WTC11 (cell line): ENCODE results near the gene GPRIN3. TPM values are rescaled to one million over a fixed set of nuclear protein-coding genes. Genes with fewer than 3 reads are reported as not detected.
A peak's percentile ranks its signal among the peaks of the same experiment; 100 is the strongest.

ENCODE experiments used
- ATAC-seq: fragments of 200-7000 bp; cut with Tn5 transposase; 2 replicates; pipeline ENCODE4 v1.10.0; 2021; ENCODE audit warnings: mild to moderate bottlenecking, moderate library complexity
- CTCF ChIA-PET: fragments of 300-600 bp; sonication (Branson Sonifier 250); formaldehyde crosslinking; loops from one replicate; lab custom pipeline; 2021; ENCODE audit warnings: antibody characterized with exemption; lab: Charles Lee
- POLR2A ChIA-PET: fragments of 350-600 bp; sonication (Branson Sonifier 250); formaldehyde crosslinking; loops from one replicate; lab custom pipeline; 2021; ENCODE audit warnings: antibody characterized with exemption; lab: Charles Lee
- DNase-seq: peaks from one replicate; pipeline ENCODE4 v3.0.0; 2021; ENCODE audit warnings: low spot score
- H3K27ac Mint-ChIP-seq: 2 replicates; pipeline ENCODE4 v1.8.0; 2021; ENCODE audit warnings: mixed read lengths
- H3K27me3 Mint-ChIP-seq: 2 replicates; pipeline ENCODE4 v1.8.0; 2021; ENCODE audit warnings: low read depth, mild to moderate bottlenecking, moderate library complexity, mixed read lengths
- H3K36me3 Mint-ChIP-seq: 2 replicates; pipeline ENCODE4 v1.8.0; 2021; ENCODE audit warnings: mixed read lengths
- H3K4me1 Mint-ChIP-seq: 2 replicates; pipeline ENCODE4 v1.8.0; 2022; ENCODE audit warnings: mixed read lengths
- H3K4me3 Mint-ChIP-seq: 2 replicates; pipeline ENCODE4 v1.8.0; 2021; ENCODE audit warnings: mild to moderate bottlenecking, moderate library complexity, mixed read lengths
- H3K9me3 Mint-ChIP-seq: 2 replicates; pipeline ENCODE4 v1.8.0; 2021; ENCODE audit warnings: mixed read lengths
- EMX1 ChIP-seq: fragments of 250-450 bp; sonication (Bioruptor Pico); IDR thresholded peaks from 2 replicates; pipeline ENCODE4 v1.8.0; 2021; ENCODE audit warnings: mild to moderate bottlenecking
- ESRRA ChIP-seq: sonication (generic); formaldehyde crosslinking; IDR thresholded peaks from 2 replicates; pipeline ENCODE4 v1.8.1; 2022; ENCODE audit warnings: mild to moderate bottlenecking, missing genetic modification reagents, borderline replicate concordance
- ETV6 ChIP-seq: sonication (generic); formaldehyde crosslinking; IDR thresholded peaks from 2 replicates; pipeline ENCODE4 v1.8.1; 2022; ENCODE audit warnings: mild to moderate bottlenecking, missing genetic modification reagents
- GABPB1 ChIP-seq: sonication (generic); formaldehyde crosslinking; IDR thresholded peaks from 2 replicates; pipeline ENCODE4 v1.8.1; 2023; ENCODE audit warnings: mild to moderate bottlenecking, missing genetic modification reagents
- GRHL2 ChIP-seq: fragments of 250-450 bp; sonication (Bioruptor Pico); IDR thresholded peaks from 2 replicates; pipeline ENCODE4 v1.8.0; 2022; ENCODE audit warnings: mild to moderate bottlenecking, moderate library complexity; ENCODE audit not compliant: insufficient replicate concordance, severe bottlenecking
- GTF2I ChIP-seq: fragments of 250-450 bp; sonication (Bioruptor Pico); conservative IDR thresholded peaks from 2 replicates; pipeline ENCODE4 v1.4.0; 2021; ENCODE audit warnings: mild to moderate bottlenecking
- JUN ChIP-seq: sonication (generic); formaldehyde crosslinking; IDR thresholded peaks from 2 replicates; pipeline ENCODE4 v1.8.0; 2023; ENCODE audit warnings: mild to moderate bottlenecking, missing genetic modification reagents
- KAT7 ChIP-seq: sonication (generic); formaldehyde crosslinking; IDR thresholded peaks from 2 replicates; pipeline ENCODE4 v1.8.1; 2023; ENCODE audit warnings: missing genetic modification reagents, mild to moderate bottlenecking, borderline replicate concordance
- MXD4 ChIP-seq: fragments of 250-450 bp; sonication (Bioruptor Pico); IDR thresholded peaks from 2 replicates; pipeline ENCODE4 v1.8.0; 2021; ENCODE audit warnings: mild to moderate bottlenecking, moderate library complexity, borderline replicate concordance
- MYBL2 ChIP-seq: sonication (generic); formaldehyde crosslinking; IDR thresholded peaks from 2 replicates; pipeline ENCODE4 v1.8.1; 2023; ENCODE audit warnings: mild to moderate bottlenecking, moderate library complexity, missing genetic modification reagents
- NFE2L1 ChIP-seq: sonication (generic); formaldehyde crosslinking; IDR thresholded peaks from 2 replicates; pipeline ENCODE4 v1.8.1; 2023; ENCODE audit warnings: missing genetic modification reagents
- NFYB ChIP-seq: sonication (generic); formaldehyde crosslinking; conservative IDR thresholded peaks from 2 replicates; pipeline ENCODE4 v1.8.0; 2022; ENCODE audit warnings: low read depth, missing genetic modification reagents
- NR1H2 ChIP-seq: sonication (generic); formaldehyde crosslinking; IDR thresholded peaks from 2 replicates; pipeline ENCODE4 v1.9.0; 2021; ENCODE audit warnings: mild to moderate bottlenecking, moderate library complexity, missing genetic modification reagents
- OVOL2 ChIP-seq: fragments of 250-450 bp; sonication (Bioruptor Pico); IDR thresholded peaks from 2 replicates; pipeline ENCODE4 v1.9.0; 2021; ENCODE audit warnings: mild to moderate bottlenecking, borderline replicate concordance
- RELA ChIP-seq: sonication (generic); formaldehyde crosslinking; IDR thresholded peaks from 2 replicates; pipeline ENCODE4 v1.8.1; 2022; ENCODE audit warnings: missing genetic modification reagents, mild to moderate bottlenecking, borderline replicate concordance
- TP53 ChIP-seq: sonication (generic); formaldehyde crosslinking; IDR thresholded peaks from 2 replicates; pipeline ENCODE4 v1.8.1; 2023; ENCODE audit warnings: mild to moderate bottlenecking, missing genetic modification reagents
- ZNF232 ChIP-seq: sonication (generic); formaldehyde crosslinking; IDR thresholded peaks from 2 replicates; pipeline ENCODE4 v1.8.0; 2022; ENCODE audit warnings: mild to moderate bottlenecking, missing genetic modification reagents
- ZNF396 ChIP-seq: fragments of 250-450 bp; sonication (Bioruptor Pico); IDR thresholded peaks from 2 replicates; pipeline ENCODE4 v1.8.0; 2021; ENCODE audit warnings: mild to moderate bottlenecking, moderate library complexity, borderline replicate concordance
- ZNF671 ChIP-seq: fragments of 250-450 bp; sonication (Bioruptor Pico); IDR thresholded peaks from 2 replicates; pipeline ENCODE4 v1.8.0; 2021; ENCODE audit warnings: mild to moderate bottlenecking
- total RNA-seq: library from RNA; stranded (reverse); gene quantifications from 3 replicates; pipeline ENCODE4 v1.2.3, GENCODE V29; 2021
- TF ChIP-seq, protein P1 (sequence below): sonication (generic); formaldehyde crosslinking; IDR thresholded peaks from 2 replicates; pipeline ENCODE4 v1.8.1; 2023; ENCODE audit warnings: mild to moderate bottlenecking, missing genetic modification reagents
- TF ChIP-seq, protein P2 (sequence below): sonication (generic); formaldehyde crosslinking; IDR thresholded peaks from 2 replicates; pipeline ENCODE4 v1.8.0; 2022; ENCODE audit warnings: missing genetic modification reagents
- TF ChIP-seq, protein P3 (sequence below): fragments of 250-450 bp; sonication (Bioruptor Pico); conservative IDR thresholded peaks from 2 replicates; pipeline ENCODE4 v1.9.0; 2021; ENCODE audit warnings: mild to moderate bottlenecking
- TF ChIP-seq, protein P4 (sequence below): sonication (generic); formaldehyde crosslinking; IDR thresholded peaks from 2 replicates; pipeline ENCODE4 v1.8.1; 2022; ENCODE audit warnings: mild to moderate bottlenecking, missing genetic modification reagents, moderate library complexity, borderline replicate concordance
- TF ChIP-seq, protein P5 (sequence below): sonication (generic); formaldehyde crosslinking; IDR thresholded peaks from 2 replicates; pipeline ENCODE4 v1.8.1; 2023; ENCODE audit warnings: mild to moderate bottlenecking, moderate library complexity, missing genetic modification reagents

GPRIN3 gene
- total RNA-seq, 1 experiment from 2014 or later, result 2.0 TPM

DNA sequence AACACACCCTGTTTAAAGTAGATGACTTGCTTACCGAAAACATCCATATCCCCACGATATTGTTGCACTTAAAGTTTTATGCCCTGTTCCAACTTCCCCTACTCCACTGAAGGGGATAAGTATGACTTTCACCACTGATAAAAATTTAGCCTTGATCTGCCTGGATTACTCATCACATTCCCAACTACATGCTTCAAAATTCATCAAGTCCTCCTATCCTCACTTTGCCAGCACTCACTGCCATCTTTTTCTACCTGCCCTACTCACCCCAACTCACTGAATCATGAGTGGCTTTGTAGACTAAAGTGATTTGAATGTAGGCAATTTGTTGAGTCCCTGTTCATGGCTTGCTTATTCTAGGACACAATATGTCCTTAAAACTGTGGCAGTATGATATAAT lies 12.2 kb upstream of the GPRIN3 start:
- CTCF ChIA-PET, result no interaction called here
- H3K9me3 Mint-ChIP-seq, result no peaks in the 10 kb centered on the region
- H3K36me3 Mint-ChIP-seq, result no peaks in the 10 kb centered on the region
- no peak for TF ChIP-seq JUN (CRISPR knock-in tag)
- TF ChIP-seq KAT7 (CRISPR knock-in tag), result no peak
- no peak for ATAC-seq
- H3K4me1 Mint-ChIP-seq, result peaks cover 4% of the 10 kb centered on the region
- no peaks in the 10 kb centered on the region for H3K27me3 Mint-ChIP-seq
- no peak overlapping the region for H3K27ac Mint-ChIP-seq
- no peak for DNase-seq
- POLR2A ChIA-PET, result no interaction called here
- H3K4me3 Mint-ChIP-seq, result no peak overlapping the region

DNA sequence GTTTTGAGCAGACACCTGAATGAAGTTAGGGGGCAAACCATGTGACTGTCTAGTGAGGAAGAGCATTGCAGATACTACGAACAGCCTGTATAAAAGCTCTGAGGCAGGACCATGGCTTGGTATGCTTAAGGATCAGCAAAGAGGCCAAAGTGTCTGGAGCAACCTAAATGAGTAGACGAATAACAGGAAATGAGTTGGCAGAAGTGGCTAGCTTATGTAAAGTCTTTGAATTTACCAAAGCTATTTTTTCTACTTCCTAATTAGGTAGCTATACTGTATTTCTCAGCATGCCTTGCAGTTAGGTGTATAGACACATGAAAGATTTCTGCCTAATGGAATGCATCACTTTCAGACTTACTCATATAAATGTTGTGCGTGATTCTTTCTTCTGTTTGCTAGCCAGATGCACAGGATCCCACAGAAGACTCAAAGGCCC lies 9.3 kb upstream of the GPRIN3 start:
- Mint-ChIP-seq H3K9me3 (no peaks in the 10 kb centered on the region), H3K27me3 (no peaks in the 10 kb centered on the region), H3K36me3 (no peaks in the 10 kb centered on the region), H3K27ac (no peak overlapping the region), H3K4me1 (peaks cover 4% of the 10 kb centered on the region), H3K4me3 (no peak overlapping the region)
- CTCF ChIA-PET, result no interaction called here
- POLR2A ChIA-PET, result no interaction called here
- DNase-seq, result no peak
- peak; percentile 34 for ATAC-seq
- TF ChIP-seq MXD4 (CRISPR knock-in tag), result no peak
- TF ChIP-seq NFYB (CRISPR knock-in tag), result no peak
- TF ChIP-seq, protein P1, sequence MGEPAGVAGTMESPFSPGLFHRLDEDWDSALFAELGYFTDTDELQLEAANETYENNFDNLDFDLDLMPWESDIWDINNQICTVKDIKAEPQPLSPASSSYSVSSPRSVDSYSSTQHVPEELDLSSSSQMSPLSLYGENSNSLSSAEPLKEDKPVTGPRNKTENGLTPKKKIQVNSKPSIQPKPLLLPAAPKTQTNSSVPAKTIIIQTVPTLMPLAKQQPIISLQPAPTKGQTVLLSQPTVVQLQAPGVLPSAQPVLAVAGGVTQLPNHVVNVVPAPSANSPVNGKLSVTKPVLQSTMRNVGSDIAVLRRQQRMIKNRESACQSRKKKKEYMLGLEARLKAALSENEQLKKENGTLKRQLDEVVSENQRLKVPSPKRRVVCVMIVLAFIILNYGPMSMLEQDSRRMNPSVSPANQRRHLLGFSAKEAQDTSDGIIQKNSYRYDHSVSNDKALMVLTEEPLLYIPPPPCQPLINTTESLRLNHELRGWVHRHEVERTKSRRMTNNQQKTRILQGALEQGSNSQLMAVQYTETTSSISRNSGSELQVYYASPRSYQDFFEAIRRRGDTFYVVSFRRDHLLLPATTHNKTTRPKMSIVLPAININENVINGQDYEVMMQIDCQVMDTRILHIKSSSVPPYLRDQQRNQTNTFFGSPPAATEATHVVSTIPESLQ (CRISPR knock-in tag), result no peak
- TF ChIP-seq RELA (CRISPR knock-in tag), result no peak
- TF ChIP-seq ZNF232 (CRISPR knock-in tag), result no peak
- TF ChIP-seq MYBL2, result no peak
- TF ChIP-seq OVOL2 (CRISPR knock-in tag), result no peak
- TF ChIP-seq EMX1 (CRISPR knock-in tag), result no peak
- no peak for TF ChIP-seq GRHL2 (CRISPR knock-in tag)

DNA sequence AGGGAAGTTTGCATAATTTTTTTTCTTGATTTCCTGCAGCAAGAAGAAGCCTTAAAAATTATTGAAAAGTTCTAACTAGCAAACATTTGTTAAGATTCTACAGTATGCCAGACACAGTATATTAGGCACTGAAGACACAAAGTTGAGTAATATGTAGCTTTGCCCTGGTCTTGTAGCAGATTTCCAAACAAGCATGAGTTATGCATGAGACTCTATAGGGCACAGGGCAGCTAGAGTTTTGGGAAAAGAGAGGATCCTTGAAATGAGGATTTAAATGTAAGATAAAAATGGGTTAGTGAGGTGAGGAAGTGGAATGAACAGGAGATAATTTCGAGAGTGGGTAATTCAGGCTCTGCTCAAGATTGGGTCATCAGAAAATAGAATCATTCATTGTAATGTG lies 8.6 kb upstream of the GPRIN3 start:
- Mint-ChIP-seq H3K27me3 (no peaks in the 10 kb centered on the region), H3K36me3 (no peaks in the 10 kb centered on the region), H3K4me3 (no peak overlapping the region), H3K27ac (no peak overlapping the region), H3K4me1 (peaks cover 4% of the 10 kb centered on the region), H3K9me3 (no peaks in the 10 kb centered on the region)
- no peak for DNase-seq
- no peak for ATAC-seq
- POLR2A ChIA-PET, result no interaction called here
- CTCF ChIA-PET, result no interaction called here
- TF ChIP-seq, protein P2, sequence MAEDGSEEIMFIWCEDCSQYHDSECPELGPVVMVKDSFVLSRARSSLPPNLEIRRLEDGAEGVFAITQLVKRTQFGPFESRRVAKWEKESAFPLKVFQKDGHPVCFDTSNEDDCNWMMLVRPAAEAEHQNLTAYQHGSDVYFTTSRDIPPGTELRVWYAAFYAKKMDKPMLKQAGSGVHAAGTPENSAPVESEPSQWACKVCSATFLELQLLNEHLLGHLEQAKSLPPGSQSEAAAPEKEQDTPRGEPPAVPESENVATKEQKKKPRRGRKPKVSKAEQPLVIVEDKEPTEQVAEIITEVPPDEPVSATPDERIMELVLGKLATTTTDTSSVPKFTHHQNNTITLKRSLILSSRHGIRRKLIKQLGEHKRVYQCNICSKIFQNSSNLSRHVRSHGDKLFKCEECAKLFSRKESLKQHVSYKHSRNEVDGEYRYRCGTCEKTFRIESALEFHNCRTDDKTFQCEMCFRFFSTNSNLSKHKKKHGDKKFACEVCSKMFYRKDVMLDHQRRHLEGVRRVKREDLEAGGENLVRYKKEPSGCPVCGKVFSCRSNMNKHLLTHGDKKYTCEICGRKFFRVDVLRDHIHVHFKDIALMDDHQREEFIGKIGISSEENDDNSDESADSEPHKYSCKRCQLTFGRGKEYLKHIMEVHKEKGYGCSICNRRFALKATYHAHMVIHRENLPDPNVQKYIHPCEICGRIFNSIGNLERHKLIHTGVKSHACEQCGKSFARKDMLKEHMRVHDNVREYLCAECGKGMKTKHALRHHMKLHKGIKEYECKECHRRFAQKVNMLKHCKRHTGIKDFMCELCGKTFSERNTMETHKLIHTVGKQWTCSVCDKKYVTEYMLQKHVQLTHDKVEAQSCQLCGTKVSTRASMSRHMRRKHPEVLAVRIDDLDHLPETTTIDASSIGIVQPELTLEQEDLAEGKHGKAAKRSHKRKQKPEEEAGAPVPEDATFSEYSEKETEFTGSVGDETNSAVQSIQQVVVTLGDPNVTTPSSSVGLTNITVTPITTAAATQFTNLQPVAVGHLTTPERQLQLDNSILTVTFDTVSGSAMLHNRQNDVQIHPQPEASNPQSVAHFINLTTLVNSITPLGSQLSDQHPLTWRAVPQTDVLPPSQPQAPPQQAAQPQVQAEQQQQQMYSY (CRISPR knock-in tag), result no peak
- TF ChIP-seq NR1H2 (CRISPR knock-in tag) (no peak), NFE2L1 (CRISPR knock-in tag) (no peak), ESRRA (CRISPR knock-in tag) (no peak), GTF2I (CRISPR knock-in tag) (no peak), ETV6 (CRISPR knock-in tag) (no peak), GABPB1 (CRISPR knock-in tag) (no peak), ZNF671 (CRISPR knock-in tag) (no peak), TP53 (no peak), ZNF396 (CRISPR knock-in tag) (no peak)
- TF ChIP-seq, protein P3, sequence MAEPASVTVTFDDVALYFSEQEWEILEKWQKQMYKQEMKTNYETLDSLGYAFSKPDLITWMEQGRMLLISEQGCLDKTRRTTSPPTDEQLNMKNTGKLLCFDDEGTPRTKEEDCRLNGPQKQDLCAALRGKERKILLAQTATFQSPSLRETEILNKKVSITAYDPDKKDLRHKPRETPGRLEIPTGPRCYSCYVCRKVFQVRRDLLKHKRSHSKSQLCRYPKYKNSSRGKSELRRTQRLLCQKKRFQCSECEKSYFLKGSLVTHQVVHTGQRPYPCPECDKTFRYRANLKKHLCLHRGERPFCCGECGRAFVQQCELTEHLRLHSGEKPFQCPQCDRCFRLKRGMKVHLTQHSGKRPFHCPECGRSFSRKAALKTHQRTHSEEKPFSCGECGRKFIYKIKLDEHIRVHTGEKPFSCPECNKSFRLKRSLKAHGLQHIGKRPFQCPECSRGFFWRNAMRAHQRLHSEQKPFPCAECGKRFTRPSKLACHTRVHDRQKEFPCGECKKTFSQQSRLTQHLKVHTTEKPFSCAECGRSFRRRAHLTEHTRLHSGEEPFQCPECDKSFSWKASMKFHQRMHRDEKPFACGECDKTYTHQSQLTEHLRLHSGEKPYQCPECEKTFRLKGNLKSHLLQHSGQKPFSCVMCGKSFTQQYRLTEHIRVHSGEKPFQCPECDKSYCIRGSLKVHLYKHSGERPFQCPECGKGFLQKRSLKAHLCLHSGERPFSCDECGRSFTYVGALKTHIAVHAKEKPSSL, result no peak
- TF ChIP-seq, protein P4, sequence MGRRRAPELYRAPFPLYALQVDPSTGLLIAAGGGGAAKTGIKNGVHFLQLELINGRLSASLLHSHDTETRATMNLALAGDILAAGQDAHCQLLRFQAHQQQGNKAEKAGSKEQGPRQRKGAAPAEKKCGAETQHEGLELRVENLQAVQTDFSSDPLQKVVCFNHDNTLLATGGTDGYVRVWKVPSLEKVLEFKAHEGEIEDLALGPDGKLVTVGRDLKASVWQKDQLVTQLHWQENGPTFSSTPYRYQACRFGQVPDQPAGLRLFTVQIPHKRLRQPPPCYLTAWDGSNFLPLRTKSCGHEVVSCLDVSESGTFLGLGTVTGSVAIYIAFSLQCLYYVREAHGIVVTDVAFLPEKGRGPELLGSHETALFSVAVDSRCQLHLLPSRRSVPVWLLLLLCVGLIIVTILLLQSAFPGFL (CRISPR knock-in tag), result no peak
- TF ChIP-seq, protein P5, sequence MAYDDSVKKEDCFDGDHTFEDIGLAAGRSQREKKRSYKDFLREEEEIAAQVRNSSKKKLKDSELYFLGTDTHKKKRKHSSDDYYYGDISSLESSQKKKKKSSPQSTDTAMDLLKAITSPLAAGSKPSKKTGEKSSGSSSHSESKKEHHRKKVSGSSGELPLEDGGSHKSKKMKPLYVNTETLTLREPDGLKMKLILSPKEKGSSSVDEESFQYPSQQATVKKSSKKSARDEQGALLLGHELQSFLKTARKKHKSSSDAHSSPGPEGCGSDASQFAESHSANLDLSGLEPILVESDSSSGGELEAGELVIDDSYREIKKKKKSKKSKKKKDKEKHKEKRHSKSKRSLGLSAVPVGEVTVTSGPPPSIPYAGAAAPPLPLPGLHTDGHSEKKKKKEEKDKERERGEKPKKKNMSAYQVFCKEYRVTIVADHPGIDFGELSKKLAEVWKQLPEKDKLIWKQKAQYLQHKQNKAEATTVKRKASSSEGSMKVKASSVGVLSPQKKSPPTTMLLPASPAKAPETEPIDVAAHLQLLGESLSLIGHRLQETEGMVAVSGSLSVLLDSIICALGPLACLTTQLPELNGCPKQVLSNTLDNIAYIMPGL (CRISPR knock-in tag), result no peak
